ENCODE measurements around the gene CACNA1C.

The CACNA1C gene

DNA sequence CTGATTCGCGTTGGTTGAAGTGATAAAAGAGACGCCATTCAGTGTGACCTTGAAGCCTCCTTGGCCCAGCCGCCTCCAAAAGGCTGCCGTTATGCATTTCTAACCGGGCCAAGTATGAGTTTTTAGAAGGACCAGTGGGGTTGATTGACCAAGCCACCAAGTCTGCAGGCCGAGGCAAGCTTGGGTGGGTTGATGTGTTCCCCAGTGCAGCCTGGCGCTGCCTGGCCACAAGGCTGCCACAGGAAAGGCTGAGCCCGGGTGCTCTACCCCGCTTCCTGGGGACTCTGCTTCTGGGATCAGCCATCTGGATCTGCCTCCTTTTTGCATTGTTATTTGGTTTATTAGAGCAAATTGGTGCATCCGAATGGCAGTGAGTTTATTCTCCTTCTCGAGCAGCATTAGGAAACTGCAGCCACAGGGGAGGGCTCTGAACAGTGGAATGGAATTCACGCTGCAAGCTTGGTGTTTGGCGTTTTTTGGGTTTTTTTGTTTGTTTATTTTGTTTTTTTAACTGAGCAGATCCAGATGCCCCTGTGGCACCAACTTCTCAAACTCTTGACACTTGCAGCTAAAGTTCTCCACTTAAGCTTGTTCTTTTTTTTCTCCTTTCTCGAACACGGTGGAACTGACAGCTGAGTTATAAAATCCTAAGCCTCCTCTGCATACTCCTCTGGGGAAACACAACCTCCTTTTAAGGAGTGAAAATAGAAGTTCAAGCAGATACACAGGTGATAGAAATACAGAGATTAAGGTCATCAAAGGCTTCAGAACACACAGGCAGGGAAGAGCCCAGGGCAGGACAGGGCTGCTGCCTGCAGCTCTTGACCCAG lies 596.6 kb downstream of the CACNA1C start:
- no peak for DNase-seq (ENCODE audit: low spot score)

DNA sequence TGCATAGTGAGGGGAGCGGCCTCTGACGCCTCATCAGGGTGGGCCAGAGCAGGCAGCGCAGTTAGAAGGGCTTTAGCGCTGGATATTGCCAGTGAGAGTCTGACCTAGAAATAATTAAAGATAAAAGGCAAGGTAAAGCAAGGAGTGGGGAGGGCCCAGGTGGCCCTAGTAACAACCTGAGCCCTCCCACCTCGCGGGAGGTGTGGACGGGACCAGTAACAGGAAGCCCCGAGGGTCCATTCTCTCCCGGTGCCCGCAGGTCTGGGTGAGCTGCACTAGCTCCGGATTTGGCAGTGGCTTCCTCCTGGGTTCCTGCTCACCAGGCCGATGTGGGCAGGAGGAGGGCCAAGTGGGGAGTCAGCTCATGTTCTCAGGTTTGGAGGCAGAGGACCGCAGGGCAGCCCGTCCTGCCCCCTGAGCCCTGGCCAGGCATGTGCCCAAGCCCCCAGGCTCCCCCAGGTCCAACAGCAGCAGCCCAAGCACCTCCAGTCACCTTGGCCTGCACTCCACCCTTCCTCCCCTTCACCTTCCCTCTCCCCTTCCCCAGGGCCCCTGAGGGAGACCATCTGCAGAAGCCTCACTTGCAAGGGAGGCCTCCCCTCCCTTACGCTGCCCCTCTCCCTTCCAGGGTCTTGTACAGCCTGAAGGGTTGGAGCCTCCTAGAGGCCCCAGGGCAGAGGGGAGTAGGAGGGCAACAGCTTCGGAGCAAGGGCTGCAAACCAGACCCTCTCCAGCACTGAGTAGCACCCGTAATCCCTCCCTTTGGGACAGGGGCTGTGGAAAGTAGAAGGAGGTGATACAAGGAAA lies 597.7 kb downstream of the CACNA1C start:
- no peak for DNase-seq (ENCODE audit: low spot score)

DNA sequence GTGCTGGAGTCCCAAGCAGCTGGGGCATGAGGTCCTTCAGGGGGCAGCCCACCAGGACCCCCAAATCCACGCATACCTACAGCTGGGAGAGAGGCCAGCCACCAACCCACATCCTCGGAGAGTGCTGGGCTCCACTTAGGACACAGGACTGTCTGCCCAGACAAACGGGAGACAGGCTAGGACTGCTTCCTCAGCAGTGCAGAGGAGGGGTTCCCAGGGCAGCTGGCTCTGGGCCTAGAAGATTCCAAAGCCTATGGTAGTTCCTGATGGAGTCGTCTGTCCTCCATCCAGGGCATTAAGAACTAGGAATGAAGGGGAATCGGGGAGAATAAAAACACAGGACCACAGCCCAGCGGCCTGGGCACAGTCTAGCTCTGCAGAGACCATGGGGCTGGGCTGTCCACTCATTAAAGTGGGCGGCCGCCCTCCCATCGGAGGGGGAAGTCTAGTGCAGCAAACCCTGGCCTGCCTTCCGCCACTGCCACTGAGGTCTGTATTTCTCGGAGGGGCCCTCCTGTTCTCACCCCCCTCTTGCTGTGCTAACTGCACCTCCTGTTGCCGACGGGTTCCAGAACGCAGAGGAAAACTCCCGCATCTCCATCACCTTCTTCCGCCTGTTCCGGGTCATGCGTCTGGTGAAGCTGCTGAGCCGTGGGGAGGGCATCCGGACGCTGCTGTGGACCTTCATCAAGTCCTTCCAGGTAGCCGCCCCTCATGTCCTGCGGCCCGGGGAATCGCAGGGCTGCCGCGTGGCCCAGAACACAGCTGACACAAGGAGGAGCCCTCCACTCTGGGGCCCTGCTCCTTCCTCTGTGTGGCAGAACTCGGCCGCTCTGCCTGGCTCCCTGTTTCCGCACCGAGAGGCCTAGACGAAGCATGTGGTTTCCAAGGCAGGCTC lies 598.5 kb downstream of the CACNA1C start:
- no peak for DNase-seq (ENCODE audit: low spot score)

DNA sequence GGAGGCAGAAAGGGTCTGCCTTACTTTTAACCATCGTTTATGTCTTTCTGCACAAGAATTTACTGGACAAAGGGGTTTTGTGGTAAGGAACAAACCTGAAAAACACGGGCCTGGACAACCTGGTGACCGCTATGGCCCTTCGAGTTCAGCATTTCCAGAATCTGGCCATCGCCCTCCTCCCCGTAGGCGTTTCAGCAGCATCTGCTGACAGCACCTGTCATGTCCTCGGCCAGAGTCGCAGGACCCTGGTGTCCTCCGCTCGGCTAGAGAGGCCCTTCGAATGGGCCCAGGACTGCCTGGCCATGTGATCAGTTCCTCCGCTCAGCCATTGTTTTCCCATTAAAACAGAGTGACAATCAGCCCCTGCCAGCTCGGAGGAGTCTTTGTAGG lies 599.2 kb downstream of the CACNA1C start:
- DNase-seq (ENCODE audit: low spot score) = no peak

DNA sequence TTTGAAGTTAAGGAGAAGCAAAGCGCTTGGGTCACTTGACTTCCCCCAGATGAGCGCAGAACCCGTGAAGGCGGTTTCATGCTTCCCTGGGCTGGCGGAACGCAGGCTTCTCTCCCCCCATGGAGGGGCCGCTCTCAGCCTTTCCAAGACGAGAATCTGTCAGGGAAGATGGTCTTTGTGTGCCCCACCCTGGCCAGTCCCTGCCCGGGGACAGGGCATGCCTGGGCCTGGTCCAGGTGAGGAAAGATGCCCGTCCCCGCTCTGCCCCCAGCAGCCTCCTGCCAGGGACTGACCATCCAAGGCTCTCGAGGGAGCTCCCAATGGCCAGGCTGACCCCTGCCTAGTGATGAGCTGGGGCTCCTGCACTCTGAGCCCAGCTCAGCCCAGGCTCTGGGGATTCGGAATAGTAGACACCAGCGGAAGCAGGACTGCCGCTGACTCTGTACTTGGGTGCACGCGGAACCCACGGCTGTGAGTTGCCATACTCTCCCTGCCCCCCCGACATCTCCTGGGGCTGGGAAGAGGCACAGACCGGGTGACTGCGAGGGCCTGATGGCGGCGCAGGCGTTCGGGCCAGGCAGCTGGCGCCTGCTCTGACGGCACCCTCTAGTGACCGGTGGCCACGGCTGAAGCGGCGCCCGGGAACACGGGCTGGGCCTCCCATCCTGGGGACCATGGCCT lies 599.8 kb downstream of the CACNA1C start:
- DNase-seq (ENCODE audit: low spot score) = no peak

DNA sequence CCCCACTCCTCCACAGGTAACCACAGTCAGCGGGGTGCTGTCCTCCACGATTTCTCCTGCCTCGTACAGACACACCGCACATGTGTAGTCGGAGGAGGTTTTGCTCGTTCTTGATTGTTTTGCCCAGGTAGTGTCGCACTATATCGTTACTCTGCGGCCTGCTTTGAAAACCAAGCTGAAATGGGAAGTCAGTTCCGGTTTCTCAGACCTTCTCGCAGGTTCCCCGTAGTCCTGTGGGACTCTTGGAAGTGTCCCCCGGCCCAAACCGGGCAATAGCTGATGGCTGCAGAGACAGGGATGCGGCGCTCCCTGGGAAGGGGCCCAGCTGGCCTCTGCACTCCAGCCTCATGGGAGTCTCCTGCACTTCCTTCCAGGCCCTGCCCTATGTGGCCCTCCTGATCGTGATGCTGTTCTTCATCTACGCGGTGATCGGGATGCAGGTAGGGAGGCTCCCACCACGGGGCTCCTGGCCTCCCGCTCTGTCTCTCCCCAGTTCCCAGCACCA lies 600.7 kb downstream of the CACNA1C start:
- no peak for DNase-seq (ENCODE audit: low spot score)

DNA sequence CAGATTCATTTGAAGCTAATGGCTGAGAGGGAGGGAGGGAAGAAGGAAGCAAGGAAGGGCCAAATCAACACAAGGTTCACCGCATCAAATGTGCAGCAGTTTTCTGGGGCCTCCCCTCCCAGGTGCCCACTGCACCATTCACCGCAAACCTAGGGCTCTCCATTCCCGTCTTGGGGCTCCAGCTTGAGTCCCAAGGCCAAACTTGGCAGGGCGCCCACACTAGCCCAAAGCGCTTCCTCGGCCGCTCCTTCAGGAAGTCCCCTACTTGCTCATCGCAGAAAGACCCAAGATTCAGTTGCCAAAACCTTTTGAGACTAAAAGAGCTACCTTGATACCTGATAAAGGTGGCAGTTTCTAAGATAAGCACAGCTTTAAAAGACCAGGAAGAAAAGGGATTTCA lies 601.5 kb downstream of the CACNA1C start:
- DNase-seq (ENCODE audit: low spot score) = no peak

DNA sequence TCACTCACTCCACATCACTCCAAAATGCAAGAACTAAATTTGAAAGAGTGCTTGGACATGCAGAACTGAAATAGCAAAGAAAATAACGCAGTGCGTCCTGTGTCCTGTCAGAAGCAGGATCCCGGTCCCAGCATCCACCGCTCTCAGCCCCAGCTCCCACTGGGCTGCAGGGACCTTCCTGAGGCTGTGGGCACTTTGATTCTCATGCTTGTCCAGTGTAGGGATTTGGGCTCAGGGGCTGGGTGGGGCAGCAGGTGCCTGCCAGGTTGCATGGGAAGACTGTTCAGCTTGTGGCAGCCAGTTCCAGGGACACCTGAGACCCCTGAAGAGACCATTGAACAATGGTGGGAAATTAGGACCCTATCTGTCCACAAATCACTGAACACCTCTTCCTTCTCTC lies 602.0 kb downstream of the CACNA1C start:
- no peak for DNase-seq (ENCODE audit: low spot score)

DNA sequence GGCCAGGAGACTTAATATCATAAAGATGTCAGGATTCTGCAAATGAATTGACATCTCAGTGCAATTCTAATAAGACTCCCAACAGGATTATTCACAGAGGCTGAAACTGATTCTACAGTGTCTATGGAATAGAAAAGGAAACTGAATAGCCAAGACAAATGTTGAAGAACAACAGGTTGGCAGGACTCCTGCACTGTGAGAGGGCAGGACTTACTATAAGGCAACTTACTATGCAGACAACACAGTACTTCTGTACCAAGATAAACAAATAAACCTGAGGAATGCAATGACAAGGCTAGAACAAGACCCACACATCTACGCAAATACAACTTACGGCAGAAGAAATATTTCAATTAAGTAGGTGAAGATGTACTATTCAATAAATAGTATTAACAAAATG lies 609.7 kb downstream of the CACNA1C start:
- no peak for DNase-seq (ENCODE audit: low spot score)

DNA sequence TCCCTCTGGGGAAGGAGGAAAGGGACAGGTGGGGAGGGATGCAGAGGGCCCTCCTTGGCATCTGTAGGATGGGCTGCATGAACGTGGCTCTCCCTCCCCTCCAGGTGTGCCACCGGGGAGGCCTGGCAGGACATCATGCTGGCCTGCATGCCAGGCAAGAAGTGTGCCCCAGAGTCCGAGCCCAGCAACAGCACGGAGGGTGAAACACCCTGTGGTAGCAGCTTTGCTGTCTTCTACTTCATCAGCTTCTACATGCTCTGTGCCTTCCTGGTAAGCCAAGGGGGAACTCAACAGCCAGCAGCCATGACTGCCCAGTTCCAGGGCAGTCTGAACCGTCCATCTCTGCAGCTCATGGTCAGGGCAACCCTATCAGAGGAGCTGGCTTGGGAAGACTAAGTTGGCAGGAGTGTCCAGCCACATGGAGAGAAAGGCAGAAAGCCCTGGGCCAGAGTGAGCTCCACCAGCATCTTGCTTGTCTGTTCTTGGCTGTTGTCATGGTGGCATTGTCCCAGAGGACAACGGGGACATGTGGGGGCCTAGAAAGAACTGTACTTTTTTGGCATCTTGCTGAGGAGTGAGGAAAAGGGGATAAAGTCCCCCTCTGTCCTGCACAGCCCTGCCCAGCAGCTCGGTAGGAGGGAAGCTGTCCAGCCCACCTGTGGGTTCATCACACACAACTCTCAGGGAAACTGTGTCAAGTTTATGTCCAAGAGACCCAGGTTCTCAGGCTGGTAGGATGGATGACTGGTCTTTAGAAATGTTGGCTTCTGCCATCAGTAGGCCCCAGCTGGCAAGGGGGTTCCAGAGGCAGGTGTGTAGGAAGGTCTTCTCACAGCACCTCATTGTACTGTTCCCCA lies 612.2 kb downstream of the CACNA1C start:
- DNase-seq (ENCODE audit: low spot score) = no peak

DNA sequence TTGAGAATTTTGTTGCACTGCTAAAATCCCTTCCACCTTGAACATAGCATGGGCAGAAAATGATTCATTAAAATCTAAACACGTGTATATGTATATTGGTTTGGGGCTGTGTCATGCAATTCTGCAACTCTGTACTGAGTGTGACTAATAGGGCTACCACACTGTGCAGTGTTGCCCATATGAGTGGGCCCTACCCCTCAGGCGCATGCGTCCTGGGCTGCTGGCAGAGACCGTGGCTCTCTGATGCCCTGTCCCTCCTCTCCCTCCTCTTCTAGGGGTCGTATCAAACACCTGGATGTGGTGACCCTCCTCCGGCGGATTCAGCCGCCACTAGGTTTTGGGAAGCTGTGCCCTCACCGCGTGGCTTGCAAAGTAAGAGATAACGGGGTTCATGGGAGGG lies 613.6 kb downstream of the CACNA1C start:
- no peak for DNase-seq (ENCODE audit: low spot score)

DNA sequence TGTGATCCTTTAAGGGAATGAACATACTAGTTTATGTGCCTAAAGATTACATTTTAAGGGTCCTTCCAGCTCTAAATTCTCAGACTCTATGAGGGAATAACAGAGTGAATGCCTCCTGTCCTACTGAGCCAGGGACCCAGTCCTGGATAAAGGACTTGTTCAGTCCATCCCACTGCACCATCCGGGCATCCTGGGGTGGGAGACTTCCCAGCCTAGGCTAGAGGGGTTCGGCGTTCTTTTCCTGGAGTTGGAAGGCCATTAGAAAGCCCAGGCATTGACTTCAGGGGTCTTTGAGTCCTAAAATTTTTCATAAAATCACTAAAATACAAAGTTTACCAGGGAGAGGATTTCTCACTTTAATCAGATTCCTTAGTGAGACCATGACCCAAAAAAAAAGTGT lies 614.1 kb downstream of the CACNA1C start:
- no peak for DNase-seq (ENCODE audit: low spot score)

DNA sequence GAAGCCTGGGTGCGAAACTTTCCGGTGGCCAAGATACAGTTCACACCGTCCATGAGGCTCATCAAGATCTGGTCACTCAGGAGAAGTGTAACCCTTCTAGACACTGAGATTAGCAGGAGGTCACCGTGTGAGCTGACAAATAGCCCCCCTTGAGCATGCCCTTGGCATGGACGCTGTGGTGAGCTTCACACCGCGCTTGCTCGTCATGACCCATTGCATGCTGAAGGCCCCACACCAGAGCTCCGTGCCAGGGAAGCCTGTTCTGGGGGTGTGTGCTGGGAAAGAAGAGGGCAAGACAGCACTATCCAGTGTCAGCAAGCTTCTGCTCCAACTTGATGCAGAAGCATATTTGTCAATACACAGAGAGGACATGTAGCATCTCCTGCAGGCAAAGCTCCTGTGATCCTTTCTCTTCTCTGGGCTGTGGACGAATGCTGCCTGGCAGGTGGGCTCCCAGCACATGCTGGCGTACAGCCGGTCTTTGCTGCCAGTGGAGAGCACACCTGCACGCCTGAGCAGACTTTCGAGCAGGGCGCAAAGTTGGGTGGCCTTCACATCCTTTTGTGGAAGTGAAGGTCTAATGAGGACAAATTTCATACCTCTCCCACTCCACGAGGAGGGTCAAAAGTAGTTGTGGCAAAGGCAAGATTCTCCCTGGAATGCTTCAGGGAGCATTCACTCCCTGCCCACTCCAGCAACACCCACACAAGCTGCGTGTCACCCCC lies 615.1 kb downstream of the CACNA1C start:
- no peak for DNase-seq (ENCODE audit: low spot score)

DNA sequence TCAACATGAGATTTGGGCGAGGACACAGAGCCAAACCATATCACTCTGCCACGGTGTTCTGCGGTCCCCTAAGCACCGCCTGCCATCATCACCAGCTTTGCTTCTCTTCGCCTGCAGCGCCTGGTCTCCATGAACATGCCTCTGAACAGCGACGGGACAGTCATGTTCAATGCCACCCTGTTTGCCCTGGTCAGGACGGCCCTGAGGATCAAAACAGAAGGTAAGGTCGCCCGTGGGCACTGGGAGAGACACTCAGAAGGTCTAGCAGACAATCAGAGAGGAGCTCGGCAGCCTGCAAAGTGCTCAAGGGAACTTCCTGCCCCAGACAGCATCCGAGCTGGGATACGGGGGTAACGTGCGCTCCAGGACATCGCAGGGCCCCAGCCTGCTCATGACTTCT lies 616.0 kb downstream of the CACNA1C start:
- DNase-seq (ENCODE audit: low spot score) = no peak

DNA sequence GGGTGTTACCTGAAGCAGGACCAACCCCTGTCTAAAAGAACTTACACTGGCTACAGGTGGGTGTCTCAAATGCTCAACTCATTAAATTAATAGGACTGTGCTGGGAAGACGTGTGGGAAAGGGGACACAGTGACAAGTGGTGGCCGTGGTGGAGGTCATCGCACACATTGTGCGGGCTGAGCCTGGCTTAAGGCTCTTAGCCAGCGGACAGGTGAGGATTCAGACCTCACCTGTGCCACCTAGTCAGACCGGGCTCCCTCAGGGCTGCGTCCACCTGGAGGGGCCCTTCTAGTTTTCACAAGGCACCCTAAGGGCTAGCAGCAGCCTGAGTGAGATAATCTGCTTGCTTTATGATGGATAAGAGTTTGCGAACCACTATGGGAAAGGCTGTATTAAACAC lies 616.8 kb downstream of the CACNA1C start:
- no peak for DNase-seq (ENCODE audit: low spot score)

DNA sequence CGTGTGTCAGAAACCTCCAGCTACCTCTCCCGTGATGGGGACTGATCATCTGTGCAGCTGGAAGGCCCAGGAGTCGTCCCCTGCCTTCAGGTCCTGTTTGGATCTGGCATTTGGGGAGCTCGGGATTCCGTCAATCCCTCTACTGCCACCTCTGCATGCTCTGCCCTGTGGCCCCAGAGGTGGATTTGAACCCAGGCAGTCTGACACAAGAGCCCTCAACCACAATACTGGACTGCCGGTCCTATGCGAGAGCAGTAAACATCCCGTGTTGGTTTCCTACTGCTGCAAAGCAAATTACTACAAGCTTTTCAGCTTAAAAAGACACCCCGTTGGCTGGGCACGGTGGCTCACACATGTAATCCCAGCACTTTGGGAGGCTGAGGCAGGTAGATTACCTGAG lies 620.1 kb downstream of the CACNA1C start:
- no peak for DNase-seq (ENCODE audit: low spot score)

DNA sequence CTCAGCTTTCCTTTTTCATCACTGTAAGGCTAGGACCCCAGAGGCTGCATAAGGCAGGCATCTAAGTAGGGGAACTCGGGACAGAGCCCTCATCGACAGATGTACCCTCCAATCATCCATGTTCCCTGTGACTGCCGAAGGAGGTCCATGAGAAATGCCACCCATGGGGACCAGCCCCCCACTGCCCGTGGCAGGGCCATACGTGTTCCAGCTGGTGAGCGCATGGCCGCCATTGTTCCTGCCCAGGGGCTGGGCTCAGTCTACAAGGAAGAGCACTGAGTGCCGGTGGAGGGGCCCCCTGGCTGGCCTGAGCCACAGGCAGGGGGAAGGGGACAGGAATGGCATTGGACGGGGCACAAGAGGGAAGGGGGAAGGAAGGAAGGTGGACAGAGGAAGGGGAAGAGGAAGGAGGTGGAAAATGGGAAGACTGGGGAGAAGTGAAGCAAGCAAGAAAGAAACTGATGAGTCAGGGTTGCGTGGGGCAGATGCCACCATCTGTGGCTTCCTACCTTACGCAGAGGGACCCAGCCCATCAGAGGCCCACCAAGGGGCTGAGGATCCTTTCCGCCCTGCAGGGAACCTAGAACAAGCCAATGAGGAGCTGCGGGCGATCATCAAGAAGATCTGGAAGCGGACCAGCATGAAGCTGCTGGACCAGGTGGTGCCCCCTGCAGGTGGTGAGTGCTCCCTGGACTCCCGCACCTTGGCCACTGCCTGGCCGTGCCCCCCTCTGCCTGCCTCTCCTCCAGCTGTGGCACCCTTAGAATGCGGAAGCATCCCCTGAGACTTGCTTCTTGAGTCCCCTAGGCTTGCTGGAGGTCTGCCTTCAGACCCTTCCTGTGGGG lies 621.4 kb downstream of the CACNA1C start:
- no peak for DNase-seq (ENCODE audit: low spot score)

DNA sequence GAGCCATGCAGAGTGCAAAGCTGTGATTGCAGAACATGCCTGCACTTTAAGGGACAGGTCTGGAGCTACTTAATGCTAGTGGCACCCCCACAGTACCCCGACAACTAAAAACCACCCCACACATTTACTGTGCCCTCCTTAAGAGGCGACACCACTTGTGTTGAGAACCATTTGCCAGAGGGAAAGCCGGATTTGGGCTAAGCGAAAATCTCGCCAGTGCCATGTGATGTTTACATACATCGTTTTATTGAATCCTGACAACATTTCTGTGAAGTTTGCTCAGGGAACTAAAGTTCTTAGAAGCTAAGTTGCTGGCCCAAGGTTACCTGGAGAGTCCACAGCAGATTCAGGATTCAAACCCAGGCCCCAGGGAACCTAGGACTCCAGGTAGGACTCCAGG lies 623.0 kb downstream of the CACNA1C start:
- no peak for DNase-seq (ENCODE audit: low spot score)

Data from SW480 (cell line).